ENCODE data around the gene C2orf72. TPM values are rescaled to one million over a fixed set of nuclear protein-coding genes. Genes with fewer than 3 reads are reported as not detected.
A peak's percentile ranks its signal among the peaks of the same experiment; 100 is the strongest.

C2orf72 gene
- total and polyA plus RNA-seq, 8 donors, result 3.3 to 41.4 (median 7.3) TPM; not detected in 1

- TF ChIP-seq POLR2A (IDR thresholded peaks at IDR 0.05) (no peak), EP300 (IDR thresholded peaks at IDR 0.05) (no peak), POLR2AphosphoS5 (IDR thresholded peaks at IDR 0.05) (peak in 1 of 3 donors; percentile 20)
- TF ChIP-seq, protein P1, sequence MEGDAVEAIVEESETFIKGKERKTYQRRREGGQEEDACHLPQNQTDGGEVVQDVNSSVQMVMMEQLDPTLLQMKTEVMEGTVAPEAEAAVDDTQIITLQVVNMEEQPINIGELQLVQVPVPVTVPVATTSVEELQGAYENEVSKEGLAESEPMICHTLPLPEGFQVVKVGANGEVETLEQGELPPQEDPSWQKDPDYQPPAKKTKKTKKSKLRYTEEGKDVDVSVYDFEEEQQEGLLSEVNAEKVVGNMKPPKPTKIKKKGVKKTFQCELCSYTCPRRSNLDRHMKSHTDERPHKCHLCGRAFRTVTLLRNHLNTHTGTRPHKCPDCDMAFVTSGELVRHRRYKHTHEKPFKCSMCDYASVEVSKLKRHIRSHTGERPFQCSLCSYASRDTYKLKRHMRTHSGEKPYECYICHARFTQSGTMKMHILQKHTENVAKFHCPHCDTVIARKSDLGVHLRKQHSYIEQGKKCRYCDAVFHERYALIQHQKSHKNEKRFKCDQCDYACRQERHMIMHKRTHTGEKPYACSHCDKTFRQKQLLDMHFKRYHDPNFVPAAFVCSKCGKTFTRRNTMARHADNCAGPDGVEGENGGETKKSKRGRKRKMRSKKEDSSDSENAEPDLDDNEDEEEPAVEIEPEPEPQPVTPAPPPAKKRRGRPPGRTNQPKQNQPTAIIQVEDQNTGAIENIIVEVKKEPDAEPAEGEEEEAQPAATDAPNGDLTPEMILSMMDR (IDR thresholded peaks at IDR 0.05), result no peak
- H3K36me3 ChIP-seq, result peaks cover 0 to 7% (median 0%) of the 10 kb centered on the region in 4 donors
- H3K27me3 ChIP-seq, result peaks cover 3 to 57% (median 19%) of the 10 kb centered on the region in 3 donors
- no peak for DNase-seq
- H3K4me1 ChIP-seq, result peaks cover 17 to 47% (median 34%) of the 10 kb centered on the region in 4 donors
- H3K9me3 ChIP-seq, result no peaks in the 10 kb centered on the region
- 41 to 63% (median 55%) methylated on average over 8 of the region's 8 CpGs for WGBS, 5 donors
- intact Hi-C loops (cut with DNase I; ENCODE audit: low total_unique reads), result no loop called here
- H3K27ac ChIP-seq, result peak overlapping the region; percentile 19 to 71 (median 47)
- no peak overlapping the region for H3K4me3 ChIP-seq
Observed at GRCh38 chr2:231039821-231040364, 2.6 kb downstream of the C2orf72 start.

- Histone ChIP-seq H3K4me3 (no peak overlapping the region), H3K27me3 (peaks cover 3 to 49% (median 14%) of the 10 kb centered on the region in 3 donors), H3K36me3 (peaks cover 0 to 7% (median 0%) of the 10 kb centered on the region in 4 donors), H3K9me3 (no peaks in the 10 kb centered on the region), H3K4me1 (peaks cover 17 to 47% (median 34%) of the 10 kb centered on the region in 4 donors), H3K27ac (peak overlapping the region in 4 of 5 donors; percentile 0 to 71 (median 44))
- no peak for TF ChIP-seq POLR2AphosphoS5 (IDR thresholded peaks at IDR 0.05)
- no peak for TF ChIP-seq POLR2A (IDR thresholded peaks at IDR 0.05)
- TF ChIP-seq, protein P1 (IDR thresholded peaks at IDR 0.05), result no peak
- TF ChIP-seq EP300 (IDR thresholded peaks at IDR 0.05), result no peak
- intact Hi-C loops (cut with DNase I; ENCODE audit: low total_unique reads), result no loop called here
- DNase-seq, result no peak
- 39 to 59% (median 49%) methylated on average over 8 of the region's 8 CpGs for WGBS, 5 donors
Observed at GRCh38 chr2:231041061-231041689, 3.9 kb downstream of the C2orf72 start.

GRCh38 chr2:231043796-231044195 lies 6.5 kb downstream of the C2orf72 start:
- Histone ChIP-seq H3K36me3 (peaks cover 0 to 12% (median 2%) of the 10 kb centered on the region in 4 donors), H3K27ac (no peak overlapping the region), H3K4me1 (peaks cover 17 to 46% (median 41%) of the 10 kb centered on the region in 4 donors), H3K9me3 (no peaks in the 10 kb centered on the region), H3K27me3 (peaks cover 0 to 34% (median 0%) of the 10 kb centered on the region in 3 donors), H3K4me3 (no peak overlapping the region)
- no peak for DNase-seq
- intact Hi-C loops (cut with DNase I; ENCODE audit: low total_unique reads), result no loop called here
- TF ChIP-seq POLR2AphosphoS5 (IDR thresholded peaks at IDR 0.05) (no peak), EP300 (IDR thresholded peaks at IDR 0.05) (no peak), POLR2A (IDR thresholded peaks at IDR 0.05) (no peak)
- TF ChIP-seq, protein P1 (IDR thresholded peaks at IDR 0.05), result no peak
- 86 to 91% (median 89%) methylated on average over 4 of the region's 4 CpGs for WGBS, 5 donors

GRCh38 chr2:231046916-231047273 lies 9.6 kb downstream of the C2orf72 start:
- 71 to 89% (median 87%) methylated on average over 5 of the region's 5 CpGs for WGBS, 5 donors
- peaks cover 0 to 8% (median 2%) of the 10 kb centered on the region in 4 donors for H3K36me3 ChIP-seq
- peaks cover 34 to 49% (median 47%) of the 10 kb centered on the region in 4 donors for H3K4me1 ChIP-seq
- no peak for DNase-seq
- H3K27ac ChIP-seq, result no peak overlapping the region
- H3K4me3 ChIP-seq, result no peak overlapping the region
- no peaks in the 10 kb centered on the region for H3K9me3 ChIP-seq
- intact Hi-C loops (cut with DNase I; ENCODE audit: low total_unique reads), result no loop called here
- H3K27me3 ChIP-seq, result peaks cover 0 to 9% (median 0%) of the 10 kb centered on the region in 3 donors
- TF ChIP-seq EP300 (IDR thresholded peaks at IDR 0.05) (no peak), POLR2A (IDR thresholded peaks at IDR 0.05) (no peak), POLR2AphosphoS5 (IDR thresholded peaks at IDR 0.05) (no peak)
- TF ChIP-seq, protein P1 (IDR thresholded peaks at IDR 0.05), result no peak

Measured in stomach (tissue), 9 donors.